Colonic mucosa (tissue), 4 donors: Measurements from ENCODE around the gene FJX1. TPM values are rescaled to one million over a fixed set of nuclear protein-coding genes. Genes with fewer than 3 reads are reported as not detected.

Experiments used
- DNase-seq: peaks from one replicate; pipeline ENCODE4 v3.0.0-alpha.2; 2020
- H3K27ac ChIP-seq: fragments of 200-600 bp; one replicate; pipeline ENCODE4 v1.8.0; 2021
- H3K27me3 ChIP-seq: fragments of 200-600 bp; one replicate; pipeline ENCODE4 v1.8.0; 2021
- H3K36me3 ChIP-seq: fragments of 200-600 bp; one replicate; pipeline ENCODE4 v1.8.0; 2021
- H3K4me1 ChIP-seq: fragments of 200-600 bp; one replicate; pipeline ENCODE4 v1.8.0; 2021; ENCODE audit warnings: mild to moderate bottlenecking
- H3K4me3 ChIP-seq: fragments of 200-600 bp; one replicate; pipeline ENCODE4 v1.8.0; 2021
- H3K9ac ChIP-seq, 2 donors: one replicate each; pipeline ENCODE4 v1.7.0; 2013; ENCODE audit warnings: control low read depth in 2 of 2, low read depth in 2 of 2, low read length in 2 of 2
- H3K9me3 ChIP-seq: fragments of 200-600 bp; one replicate; pipeline ENCODE4 v1.8.0; 2021
- intact Hi-C: fragments of 100-400 bp; cut with DNase I; formaldehyde crosslinking; loops from one replicate; pipeline ENCODE4 v1.14.1; 2022
- total RNA-seq, 2 donors: library from RNA; stranded (reverse); fragmentation: NEBNext Ultra II Directional in 1 of 2; extraction: Animal tissue kit (Norgen Biotek cat#: 25700) in 1 of 2; gene quantifications; one replicate each; pipeline ENCODE4 v1.2.1, GENCODE V29; 2021
- TF ChIP-seq, protein P1 (sequence below): fragments of 200-600 bp; IDR thresholded peaks from one replicate; pipeline ENCODE4 v1.8.0; 2022; ENCODE audit warnings: antibody characterized with exemption, mild to moderate bottlenecking
- donor health status: healthy.
- donor health status: DM: no; HTN: no; CAD: no.
- donor health status: DM: no; HTN: no; CAD: no.

Gene FJX1
- total RNA-seq, 2 donors from 2014 or later, result 0.32 to 1.6 TPM

DNA sequence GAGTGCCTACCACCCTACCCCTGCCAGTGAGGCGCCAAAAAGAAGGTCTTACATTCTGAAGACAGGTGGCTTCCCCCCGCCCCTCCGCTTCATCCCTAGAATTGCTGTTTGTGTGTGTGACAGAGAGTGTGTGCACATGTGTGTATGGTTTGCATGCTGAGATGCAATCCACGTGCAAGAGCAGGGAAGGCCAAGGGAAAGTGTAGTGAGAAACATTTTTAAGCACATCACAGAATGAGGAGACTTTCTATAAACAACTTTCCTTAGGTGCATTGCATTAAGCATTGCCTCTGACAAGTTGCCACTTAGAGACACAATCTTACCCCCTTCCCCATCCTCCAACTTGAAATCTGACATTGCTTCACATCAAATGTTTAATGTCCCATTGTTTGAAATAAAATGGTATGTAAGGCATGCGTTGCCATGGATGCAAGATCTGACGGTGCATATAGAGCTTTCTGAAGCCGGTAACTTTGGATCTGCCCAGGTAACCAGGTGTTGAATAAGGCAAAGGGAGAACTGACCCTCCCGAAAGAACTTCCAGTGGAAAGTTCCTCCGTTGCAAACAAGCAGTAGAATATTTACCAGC lies 21.4 kb downstream of the FJX1 start:
- intact Hi-C loops, result no loop called here
- Histone ChIP-seq H3K36me3 (no peaks in the 10 kb centered on the region), H3K4me3 (no peak overlapping the region), H3K9ac (no peak overlapping the region), H3K27ac (no peak overlapping the region), H3K4me1 (no peaks in the 10 kb centered on the region), H3K27me3 (no peaks in the 10 kb centered on the region), H3K9me3 (no peaks in the 10 kb centered on the region)
- TF ChIP-seq, protein P1, sequence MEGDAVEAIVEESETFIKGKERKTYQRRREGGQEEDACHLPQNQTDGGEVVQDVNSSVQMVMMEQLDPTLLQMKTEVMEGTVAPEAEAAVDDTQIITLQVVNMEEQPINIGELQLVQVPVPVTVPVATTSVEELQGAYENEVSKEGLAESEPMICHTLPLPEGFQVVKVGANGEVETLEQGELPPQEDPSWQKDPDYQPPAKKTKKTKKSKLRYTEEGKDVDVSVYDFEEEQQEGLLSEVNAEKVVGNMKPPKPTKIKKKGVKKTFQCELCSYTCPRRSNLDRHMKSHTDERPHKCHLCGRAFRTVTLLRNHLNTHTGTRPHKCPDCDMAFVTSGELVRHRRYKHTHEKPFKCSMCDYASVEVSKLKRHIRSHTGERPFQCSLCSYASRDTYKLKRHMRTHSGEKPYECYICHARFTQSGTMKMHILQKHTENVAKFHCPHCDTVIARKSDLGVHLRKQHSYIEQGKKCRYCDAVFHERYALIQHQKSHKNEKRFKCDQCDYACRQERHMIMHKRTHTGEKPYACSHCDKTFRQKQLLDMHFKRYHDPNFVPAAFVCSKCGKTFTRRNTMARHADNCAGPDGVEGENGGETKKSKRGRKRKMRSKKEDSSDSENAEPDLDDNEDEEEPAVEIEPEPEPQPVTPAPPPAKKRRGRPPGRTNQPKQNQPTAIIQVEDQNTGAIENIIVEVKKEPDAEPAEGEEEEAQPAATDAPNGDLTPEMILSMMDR, result no peak
- DNase-seq, result no peak

- no peak overlapping the region for H3K27ac ChIP-seq
- H3K36me3 ChIP-seq, result no peaks in the 10 kb centered on the region
- H3K4me3 ChIP-seq, result no peak overlapping the region
- no peaks in the 10 kb centered on the region for H3K9me3 ChIP-seq
- DNase-seq, result no peak
- TF ChIP-seq, protein P1, result no peak
- no peak overlapping the region for H3K9ac ChIP-seq
- no peaks in the 10 kb centered on the region for H3K4me1 ChIP-seq
- intact Hi-C loops, result no loop called here
- no peaks in the 10 kb centered on the region for H3K27me3 ChIP-seq
Measured at GRCh38 chr11:35641171-35641897, 23.1 kb downstream of the FJX1 start.

DNA sequence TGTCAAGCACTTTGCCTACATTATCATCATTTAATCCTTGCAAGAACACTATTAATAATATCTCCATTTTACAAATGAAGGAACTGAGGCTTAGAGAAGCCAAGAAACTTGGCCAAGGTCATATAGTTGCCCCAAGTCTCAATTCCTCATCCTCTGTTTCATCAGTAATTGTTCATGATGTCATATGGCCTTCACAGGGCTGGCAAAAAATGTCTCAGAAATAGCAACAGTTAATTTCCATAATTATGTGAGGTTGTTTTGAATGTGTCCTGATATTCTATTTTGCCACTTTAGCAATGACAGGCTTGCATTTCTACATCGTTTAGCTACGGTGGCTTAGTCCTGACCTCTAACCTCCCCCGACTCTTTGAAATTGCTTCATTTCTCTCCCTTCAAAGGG lies 23.7 kb downstream of the FJX1 start:
- no peak overlapping the region for H3K9ac ChIP-seq
- TF ChIP-seq, protein P1, result no peak
- no peaks in the 10 kb centered on the region for H3K9me3 ChIP-seq
- H3K36me3 ChIP-seq, result no peaks in the 10 kb centered on the region
- intact Hi-C loops, result no loop called here
- H3K27me3 ChIP-seq, result no peaks in the 10 kb centered on the region
- no peak for DNase-seq
- H3K4me1 ChIP-seq, result no peaks in the 10 kb centered on the region
- H3K4me3 ChIP-seq, result no peak overlapping the region
- no peak overlapping the region for H3K27ac ChIP-seq

- DNase-seq, result no peak
- no peak overlapping the region for H3K27ac ChIP-seq
- TF ChIP-seq, protein P1, result no peak
- intact Hi-C loops, result no loop called here
- no peaks in the 10 kb centered on the region for H3K27me3 ChIP-seq
- H3K4me1 ChIP-seq, result no peaks in the 10 kb centered on the region
- H3K9ac ChIP-seq, result no peak overlapping the region
- H3K36me3 ChIP-seq, result no peaks in the 10 kb centered on the region
- H3K9me3 ChIP-seq, result no peaks in the 10 kb centered on the region
- H3K4me3 ChIP-seq, result no peak overlapping the region
Measured at GRCh38 chr11:35647421-35648093, 29.3 kb downstream of the FJX1 start.

DNA sequence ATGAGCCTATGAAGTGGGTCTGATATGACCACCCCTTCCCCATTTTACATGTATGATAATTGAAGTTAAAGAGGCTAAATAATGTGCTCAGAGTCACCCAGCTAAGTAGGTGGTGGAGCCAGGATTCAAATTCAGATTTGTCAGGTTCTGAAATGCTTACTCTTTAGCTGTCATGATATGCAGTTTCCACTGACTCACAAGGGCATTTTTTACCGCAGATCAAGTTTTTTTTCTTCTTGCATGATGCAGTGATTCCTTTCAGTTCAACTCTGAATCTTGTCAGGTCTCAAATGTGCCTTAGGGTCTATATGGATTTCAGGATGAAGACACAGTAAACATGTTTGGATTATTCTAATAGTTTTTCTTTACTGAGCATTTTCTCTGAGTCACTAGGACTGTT lies 31.7 kb downstream of the FJX1 start:
- Histone ChIP-seq H3K36me3 (no peaks in the 10 kb centered on the region), H3K27me3 (no peaks in the 10 kb centered on the region), H3K4me3 (no peak overlapping the region), H3K27ac (no peak overlapping the region), H3K9ac (no peak overlapping the region), H3K4me1 (no peaks in the 10 kb centered on the region), H3K9me3 (no peaks in the 10 kb centered on the region)
- TF ChIP-seq, protein P1, result no peak
- DNase-seq, result no peak
- intact Hi-C loops, result no loop called here
